ENCODE measurements around the gene DFFB.

DFFB gene

DNA sequence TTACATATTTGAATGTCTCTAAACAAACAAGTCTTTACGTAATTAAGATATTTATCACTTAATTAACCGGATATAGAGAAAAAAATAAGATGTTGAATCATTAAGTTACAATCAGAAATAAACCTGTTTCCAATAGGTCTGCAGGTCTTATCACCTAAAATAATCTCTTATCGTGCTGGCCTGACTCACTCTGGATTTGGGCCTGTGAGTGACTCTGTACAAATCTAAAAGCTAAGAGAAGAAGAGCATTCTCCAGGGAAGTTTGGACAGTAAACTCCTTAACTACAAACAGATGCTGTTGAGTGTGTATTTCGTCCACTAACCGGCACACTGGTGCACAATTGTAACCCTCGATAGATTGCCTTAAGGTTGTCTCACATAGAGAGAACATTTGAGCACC, 25.6 kb upstream of the DFFB start:
- no peak for DNase-seq (ENCODE audit: low read depth)

DNA sequence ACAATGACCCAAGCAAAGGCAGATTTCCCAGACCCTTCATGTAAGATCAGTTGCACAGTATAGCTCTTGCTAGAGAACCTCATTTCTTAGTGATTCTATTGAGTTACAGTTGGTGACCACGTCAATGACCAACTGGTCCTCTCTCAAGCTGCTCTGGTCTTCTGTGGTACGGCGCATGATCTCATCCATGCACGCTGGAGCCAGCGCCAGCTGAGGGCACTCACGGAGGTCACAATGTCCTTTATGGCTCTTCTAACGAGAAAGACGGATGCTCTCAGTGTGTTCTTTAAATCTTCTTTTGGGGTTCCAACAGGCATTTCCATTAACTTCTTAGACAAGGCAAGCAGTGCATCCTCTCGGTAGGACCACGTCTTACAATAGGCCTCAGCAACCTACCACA, 22.6 kb upstream of the DFFB start:
- no peak for DNase-seq (ENCODE audit: low read depth)

DNA sequence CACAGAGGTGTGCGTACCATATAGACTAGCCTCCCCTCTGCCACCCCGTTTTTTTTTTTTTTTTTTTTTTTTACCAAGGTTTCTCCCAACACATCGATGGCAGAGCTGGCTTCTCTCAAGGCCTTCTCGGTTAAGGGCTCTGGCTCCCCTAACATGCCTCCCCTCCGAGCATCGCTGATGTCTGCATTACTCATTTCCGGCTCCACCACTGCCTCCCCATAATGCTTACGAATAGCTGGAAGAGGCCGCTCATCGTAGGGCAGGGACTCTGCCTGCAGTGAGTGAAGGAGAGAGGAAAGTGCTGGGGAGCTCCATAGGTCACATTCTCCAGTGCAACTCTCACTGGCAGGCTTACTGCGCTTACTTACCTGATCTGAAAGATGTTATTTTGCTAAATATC, 20.9 kb upstream of the DFFB start:
- DNase-seq (ENCODE audit: low read depth): no peak

DNA sequence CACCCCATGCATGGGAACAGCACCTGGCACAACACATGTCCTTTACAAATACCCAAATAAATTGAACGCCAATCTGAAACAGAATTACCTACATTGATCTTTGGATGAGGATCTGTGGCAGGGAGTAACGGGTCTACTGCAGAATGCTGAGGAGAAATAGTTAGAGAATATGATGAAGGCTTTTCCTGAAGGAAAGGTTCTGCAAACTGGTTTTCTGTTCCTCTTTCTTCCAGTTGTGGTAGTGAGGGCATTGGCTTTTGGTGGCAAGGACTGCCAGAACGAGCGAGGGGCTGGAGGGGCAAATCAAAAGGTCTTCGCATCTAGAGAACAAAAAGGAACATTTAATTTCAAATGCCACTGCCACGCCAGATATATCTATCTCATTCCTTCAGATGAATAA, 20.1 kb upstream of the DFFB start:
- DNase-seq (ENCODE audit: low read depth): no peak

DNA sequence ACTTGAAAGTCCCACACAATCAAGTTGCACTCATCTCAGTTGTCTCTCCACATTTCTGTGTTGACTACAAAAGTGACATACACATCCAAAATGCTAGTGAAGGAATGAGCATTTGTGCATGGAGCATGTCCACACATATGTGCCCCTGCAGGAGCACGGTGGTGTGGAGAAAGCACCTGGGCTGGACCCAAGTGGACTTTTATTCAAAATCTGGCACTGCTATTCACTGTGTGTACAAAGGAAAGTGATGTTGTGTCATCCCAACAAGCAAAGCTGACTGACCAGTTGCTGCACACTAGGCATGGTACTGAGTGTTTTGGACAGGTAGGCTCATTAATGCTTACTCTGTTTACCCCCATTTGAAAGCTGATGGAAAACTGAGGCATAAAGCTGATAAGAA, 19.6 kb upstream of the DFFB start:
- no peak for DNase-seq (ENCODE audit: low read depth)

DNA sequence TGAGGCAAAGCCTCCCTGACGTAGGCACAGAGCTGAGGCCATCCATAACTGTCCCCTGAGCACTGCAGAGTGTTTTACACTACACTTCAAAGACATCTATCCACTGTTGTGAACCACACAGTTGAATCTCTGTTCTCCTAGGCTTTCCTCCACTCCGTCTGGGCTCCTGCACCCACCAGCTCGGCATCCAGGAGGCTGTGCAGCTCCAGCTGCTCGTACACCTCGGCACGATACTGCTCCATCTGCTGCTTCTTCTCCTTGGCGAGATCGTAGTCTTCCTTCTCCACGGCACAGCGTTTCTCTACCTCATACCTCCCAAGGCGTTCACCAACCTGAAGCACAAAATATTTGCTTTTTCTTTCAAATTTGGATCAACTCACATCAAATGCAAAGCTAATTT, 18.5 kb upstream of the DFFB start:
- no peak for DNase-seq (ENCODE audit: low read depth)

DNA sequence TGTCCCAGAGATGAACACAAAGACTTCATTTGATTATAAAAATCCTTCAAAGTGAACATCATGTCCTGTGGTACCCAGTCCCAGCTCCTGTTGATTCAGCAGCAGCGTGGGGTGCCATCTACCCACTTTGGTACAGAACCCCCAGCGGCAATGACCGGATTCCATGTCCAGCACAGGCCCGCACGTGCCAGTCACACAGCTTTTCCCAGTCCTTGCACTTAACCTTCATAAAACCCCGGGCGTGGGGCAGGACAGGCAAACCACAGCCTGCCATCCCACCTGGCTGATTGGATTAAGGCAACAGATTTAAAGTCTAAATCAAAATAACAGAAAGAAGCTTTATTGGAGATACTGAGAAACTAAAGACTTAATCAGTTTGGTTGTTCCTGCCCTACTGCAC, 15.8 kb upstream of the DFFB start:
- DNase-seq (ENCODE audit: low read depth): no peak

DNA sequence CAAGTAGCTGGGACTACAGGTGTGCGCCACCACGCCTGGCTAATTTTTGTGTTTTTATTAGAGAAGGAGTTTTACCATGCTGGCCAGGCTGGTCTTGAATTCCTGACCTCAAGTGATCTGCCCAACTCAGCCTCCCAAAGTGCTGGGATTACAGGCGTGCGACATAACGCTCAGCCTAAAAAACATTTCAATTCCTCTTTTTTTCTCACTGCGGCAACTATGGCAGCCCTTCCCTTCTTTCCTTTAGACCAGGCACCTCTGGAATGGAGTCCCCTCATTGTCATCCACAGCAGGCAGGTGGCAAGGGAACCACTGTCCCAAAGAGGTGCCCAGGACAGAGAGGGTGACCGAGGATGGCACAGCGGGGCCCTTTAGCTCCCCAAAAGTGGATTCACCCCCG, 14.4 kb upstream of the DFFB start:
- DNase-seq (ENCODE audit: low read depth): no peak

DNA sequence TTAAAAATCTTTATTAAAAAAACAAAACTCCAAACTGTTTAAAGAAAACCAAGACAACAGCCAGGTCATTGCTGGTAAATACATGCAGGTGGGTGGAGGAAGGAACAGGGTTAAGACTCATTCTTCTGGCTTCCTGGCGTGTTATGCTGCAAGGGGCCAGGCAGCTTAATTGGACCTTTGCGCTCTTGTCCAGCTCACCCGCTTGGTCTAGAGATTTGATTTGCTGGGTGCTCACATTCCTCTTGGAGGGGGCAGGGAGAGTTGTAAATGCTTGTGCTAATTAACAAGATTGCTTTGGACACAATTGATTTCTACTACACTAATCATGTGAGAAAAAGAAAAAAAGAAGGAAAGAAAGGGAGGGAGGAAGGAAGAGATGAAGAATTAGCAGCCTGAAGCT, 10.7 kb upstream of the DFFB start:
- DNase-seq (ENCODE audit: low read depth): no peak

DNA sequence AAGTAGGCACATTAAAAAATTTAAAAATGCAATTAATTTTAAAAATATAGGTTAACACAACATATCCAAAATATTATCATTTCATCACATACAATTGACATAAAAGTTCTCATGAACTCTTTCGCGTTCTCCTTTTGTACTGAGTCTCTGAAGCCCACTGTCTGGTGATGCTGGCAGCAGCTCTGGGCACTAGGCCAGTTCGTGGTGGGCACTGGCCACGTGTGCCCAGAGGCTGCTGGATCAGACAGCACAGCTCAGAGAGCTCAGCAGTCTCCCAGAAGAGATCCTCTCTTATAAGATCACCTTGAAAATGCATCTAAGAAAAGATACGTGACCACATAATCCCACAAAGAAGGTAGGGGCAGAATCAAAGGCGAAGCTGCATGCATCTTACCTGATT, 10.2 kb upstream of the DFFB start:
- DNase-seq (ENCODE audit: low read depth): no peak

DNA sequence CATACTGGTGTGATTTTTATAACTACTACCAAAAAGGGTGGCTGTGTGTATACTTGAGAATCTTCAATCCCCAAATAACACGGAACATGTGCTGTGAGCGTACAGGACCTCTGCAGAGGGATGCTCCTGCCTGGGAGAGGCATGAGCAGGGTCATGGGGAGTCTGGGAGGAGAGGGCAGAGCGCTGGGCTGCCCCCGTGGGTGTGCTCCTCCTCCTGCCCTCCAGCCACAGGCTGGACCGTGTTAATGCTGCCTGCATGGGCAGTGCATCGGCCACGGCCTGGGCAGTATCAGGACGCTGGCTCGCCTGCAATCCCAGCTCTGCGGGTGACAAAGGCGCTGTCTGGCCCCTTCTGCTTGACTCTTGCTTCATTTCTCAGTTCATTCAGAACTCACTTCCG, 6.4 kb upstream of the DFFB start:
- no peak for DNase-seq (ENCODE audit: low read depth)

DNA sequence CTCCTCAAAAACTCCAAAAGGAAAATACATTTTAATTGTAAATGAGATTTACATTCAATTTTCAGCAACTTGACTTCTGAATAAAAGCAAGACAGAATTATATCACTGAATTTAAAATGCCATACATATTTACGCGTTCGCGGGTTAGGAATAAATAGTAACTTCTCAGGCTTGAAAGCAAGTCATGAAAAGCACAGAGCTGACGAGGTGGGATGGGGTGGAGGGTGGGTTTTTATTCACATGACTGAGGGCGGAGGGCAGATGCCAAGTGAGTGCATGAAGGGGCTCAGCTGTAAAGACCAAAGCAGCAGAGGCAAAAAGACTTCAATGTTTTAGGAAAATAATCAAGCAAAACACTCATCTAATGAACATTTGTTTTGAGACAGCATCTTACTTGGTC, 6.0 kb upstream of the DFFB start:
- DNase-seq (ENCODE audit: low read depth): no peak

DNA sequence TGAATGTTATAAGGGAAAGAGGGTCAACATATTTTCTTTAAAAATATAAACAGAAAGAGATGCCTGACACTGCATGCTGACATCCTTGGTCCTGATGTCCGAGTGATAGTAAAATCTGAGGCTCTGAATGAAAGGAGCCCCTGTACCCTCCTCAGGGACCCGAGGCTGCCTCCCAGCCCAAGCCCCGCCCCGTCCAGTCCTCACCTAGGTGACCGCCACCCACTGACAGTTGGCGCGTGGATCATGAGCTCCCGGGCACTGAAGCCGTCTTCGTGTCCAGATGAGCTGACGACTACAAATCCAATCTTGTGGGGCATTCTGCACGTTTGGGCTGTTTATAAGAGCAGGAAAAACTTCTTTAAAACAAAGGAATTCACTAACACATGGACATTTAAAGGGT, 5.2 kb upstream of the DFFB start:
- DNase-seq (ENCODE audit: low read depth): no peak

DNA sequence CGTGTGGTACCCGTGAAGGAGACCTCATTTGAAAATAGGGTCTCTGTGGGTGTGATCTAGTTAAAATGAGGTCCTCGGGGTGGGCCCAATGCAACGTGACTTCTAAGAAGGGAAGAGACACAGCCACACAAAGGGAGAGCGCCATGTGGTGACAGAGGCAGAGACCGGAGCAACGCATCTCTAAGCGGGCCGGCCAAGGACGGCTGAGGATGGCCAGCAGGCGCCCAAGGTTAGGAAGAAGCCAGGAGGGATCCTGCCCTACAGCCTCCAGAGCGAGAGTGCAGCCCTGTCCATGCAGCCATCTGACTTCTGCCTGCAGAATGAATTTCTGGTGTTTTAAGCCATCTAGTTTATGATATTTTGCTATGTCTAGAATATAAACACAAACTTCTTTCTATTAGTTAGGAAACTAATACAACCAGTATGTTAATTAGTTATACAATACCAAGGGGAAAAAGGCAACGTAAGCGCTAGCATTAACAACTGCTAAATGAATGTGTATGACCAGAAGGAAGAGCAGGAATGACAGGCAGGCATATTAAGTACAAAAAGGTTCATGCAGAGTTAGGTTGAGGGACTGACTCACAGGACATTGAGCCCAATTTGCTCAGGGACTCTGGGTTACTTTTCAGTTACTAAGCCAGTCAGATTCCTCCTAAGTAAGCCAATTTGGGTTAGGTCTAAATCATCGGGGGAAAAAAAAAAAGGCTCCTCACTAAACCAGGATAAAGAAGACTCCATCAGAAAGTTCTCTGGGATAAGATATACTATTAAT, 4.4 kb upstream of the DFFB start:
- no peak for DNase-seq (ENCODE audit: low read depth)

DNA sequence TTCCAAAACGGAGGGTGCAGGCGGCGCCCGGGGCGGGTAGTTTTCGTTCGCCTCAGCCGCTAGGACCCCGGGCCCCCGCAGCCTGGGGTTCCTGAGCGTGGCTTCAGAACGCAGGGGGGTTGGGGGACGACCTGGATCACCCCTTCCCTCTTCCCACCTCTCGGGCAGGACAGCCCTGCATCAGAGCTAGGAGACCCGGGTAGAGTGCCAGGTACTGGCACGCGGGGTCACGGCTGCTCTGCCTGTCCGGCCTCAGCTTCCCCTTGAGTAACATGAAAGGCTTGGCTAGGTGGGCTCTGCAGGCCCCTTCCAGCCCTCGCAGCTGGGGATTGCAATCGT, 484 bp downstream of the DFFB start:
- no peak for DNase-seq (ENCODE audit: low read depth)

DNA sequence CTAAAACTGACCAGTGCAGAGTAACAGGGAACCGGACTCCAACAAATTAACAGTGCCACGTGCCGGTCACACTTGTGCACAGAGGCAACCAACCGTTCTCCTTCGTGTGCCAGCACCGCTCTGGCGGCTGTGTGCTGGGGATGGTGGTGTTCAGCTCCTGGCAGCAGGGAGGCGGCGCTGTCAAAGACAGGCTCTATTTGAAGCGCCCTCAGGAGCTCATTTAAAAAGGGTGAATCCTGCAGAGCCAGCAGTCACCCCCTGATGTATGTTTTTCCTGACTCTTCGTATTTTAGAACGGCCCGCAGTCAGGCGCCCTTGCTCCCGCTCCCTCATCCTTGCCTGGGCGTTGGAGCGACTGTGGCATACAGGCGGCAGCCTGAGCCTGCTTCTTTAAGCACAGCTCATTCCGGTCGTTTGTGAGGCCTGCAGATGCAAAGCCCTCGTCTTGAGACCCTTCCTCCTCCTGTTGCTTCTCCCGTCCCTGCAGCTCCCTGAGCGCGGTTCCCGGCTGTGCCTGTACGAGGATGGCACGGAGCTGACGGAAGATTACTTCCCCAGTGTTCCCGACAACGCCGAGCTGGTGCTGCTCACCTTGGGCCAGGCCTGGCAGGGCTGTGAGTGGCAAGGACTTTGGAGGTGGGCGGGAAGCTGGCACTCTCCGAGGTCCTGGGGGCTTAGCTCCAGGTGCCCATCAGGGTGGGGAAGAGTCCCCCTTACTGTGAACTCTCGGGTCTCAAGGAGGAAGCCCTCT, 1.1 kb downstream of the DFFB start:
- DNase-seq (ENCODE audit: low read depth): no peak

DNA sequence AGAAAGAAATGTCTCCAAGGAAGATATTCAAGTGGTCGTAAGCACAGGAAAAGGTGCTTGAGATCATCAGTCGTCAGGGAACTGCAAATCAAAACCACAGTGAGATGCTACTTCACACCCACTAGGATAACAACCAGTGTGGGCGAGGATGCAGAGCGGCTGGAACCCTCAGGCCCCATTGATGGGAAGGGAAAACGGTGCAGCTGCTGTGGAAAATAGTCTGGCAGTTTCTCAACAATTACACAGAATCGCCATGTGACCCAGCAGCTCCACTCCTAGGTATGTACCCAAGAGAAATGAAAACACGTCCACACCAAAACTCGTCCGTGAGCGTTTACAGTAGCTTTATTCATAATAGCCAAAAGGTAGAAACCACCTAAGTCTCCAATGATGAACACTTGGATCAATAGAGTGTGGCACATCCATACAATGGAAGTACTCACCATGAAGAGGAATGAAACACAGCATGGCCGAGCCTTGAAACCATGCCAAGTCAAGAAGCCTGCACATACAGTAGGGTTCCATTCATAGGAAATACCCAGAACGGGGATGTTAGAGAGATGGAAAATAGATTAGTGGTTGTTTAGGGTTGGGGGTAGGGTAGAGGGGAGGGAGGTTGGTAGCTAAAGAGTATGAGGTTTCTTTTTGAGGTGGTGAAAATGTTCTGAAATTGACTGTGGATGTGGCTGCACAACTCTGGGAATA, 6.1 kb downstream of the DFFB start:
- DNase-seq (ENCODE audit: low read depth): no peak

DNA sequence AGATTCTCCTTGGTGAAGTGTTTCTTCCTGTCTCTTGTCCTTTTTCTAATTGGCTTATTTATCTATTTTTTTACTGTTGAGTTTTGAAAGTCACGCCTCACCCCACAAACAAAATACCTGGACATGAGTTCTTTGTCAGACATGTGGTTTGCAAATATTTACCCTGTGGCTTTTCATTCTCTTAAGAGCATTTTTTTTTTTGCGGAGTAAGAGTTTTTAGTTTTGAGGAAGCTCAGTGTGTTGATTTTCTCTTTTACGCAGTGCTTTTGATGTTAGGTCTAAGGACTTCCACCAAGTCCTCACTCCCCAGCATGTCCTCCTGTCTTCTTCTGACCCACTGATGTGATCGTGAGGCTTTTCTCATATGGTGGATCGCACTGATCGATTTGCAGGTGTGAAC, 7.6 kb downstream of the DFFB start:
- DNase-seq (ENCODE audit: low read depth): no peak

DNA sequence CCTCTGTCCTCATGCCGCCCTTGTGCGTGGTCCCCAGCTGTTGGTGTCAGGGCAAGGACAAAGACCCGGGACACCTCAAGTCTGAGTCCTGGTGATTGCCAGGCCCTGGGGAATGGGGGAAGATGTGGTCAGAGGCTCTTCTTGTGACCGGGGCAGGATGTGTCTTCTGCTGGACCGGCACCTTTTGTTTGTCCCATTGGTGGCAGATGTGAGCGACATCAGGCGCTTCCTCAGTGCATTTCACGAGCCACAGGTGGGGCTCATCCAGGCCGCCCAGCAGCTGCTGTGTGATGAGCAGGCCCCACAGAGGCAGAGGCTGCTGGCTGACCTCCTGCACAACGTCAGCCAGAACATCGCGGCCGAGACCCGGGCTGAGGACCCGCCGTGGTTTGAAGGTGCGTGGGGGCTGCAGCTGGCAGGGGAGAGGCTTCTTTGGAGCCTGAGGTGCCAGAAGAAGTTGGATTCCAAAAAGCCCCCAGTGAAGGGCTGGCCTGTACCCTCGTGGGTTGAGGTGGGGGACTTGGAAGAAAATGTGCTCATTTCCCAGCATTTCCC, 8.4 kb downstream of the DFFB start:
- no peak for DNase-seq (ENCODE audit: low read depth)

DNA sequence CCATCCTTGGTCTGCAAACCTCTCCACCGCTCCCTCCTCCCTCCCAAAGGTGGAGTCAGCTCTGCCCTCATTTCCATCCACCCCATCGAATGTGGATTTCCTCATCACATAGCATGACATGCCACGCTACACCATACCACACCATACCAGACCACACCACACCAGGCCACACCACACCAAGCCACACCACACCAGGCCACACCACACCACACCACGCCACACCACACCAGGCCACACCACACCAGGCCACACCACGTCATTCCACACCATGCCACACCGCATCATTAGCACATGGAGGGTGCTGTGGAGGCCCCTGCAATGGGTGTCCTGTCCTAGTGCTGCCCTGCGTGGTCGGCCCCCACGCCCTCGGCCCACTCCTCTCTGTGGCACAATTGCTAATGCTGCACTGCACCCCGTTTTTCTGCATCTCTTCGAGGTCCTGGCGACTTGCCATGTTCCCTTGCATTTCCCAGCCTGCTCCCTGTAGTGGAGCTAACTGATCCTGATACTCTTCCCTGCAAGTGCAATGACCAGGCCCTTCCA, 11.3 kb downstream of the DFFB start:
- DNase-seq (ENCODE audit: low read depth): no peak

DNA sequence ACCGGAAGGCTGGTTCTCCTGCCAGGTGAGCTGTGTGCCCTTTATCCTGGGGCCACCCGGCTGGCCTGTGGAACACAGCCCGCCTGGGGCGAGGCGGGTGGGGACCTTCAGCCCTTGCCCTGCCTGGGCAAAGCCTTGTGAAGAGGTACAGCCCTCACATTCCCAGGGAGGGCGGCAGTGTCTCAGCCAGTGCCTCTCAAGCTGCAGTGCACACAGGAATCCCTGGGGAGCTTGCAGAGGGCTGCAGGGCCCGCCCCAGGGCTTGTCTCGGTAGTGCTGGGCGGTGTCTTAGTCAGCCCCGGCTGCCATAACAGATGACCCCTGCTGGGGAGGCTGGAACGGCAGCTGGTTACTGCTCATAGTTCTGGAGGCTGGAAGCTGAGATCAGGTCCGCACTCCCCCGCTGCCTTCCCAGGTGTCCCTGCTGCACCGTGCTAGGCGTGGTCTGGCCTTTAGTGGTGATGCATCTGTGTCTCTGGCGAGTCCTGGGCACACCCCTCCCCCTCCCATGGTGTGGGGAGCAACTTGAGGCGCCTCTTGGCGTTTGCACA, 12.6 kb downstream of the DFFB start:
- DNase-seq (ENCODE audit: low read depth): no peak

DNA sequence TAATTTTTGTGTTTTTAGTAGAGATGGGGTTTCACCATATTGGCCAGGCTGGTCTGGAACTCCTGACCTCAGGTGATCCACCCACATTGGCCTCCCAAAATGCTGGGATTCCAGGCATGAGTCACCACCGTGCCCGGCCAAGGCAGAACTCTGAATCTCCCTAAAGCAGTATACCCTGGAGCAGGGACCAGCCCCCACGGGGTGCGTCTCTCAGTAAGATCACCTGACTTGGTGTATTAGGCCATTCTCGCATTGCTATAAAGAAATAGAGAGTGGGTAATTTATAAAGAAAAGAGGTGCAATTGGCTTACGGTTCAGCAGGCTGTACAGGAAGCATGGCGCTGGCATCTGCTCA, 14.2 kb downstream of the DFFB start:
- no peak for DNase-seq (ENCODE audit: low read depth)

DNA sequence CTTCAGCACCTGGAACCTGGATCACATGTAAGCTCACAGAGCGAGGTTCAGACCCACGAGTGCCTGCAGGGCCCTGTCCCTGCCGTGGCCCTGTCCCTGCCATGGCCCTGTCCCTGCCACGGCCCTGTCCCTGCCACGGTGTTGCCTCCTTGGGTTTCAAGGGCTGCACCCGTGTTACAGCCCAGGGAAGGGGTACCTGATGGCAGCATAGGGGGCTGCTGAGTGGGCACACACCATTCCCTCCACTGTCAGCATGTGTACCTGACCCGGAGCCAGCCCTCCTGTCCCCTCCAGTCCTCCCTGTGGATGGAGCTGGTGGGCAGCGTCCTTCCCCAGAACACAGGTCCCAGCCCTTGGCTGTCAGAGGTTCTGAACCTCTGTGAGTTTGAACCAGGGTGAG, 15.3 kb downstream of the DFFB start:
- DNase-seq (ENCODE audit: low read depth): no peak

Data from stimulated activated CD8-positive, alpha-beta memory T cell treated with anti-CD3 and anti-CD28 coated beads, Interleukin-4, amount 100 ng/mL, for 24 hours (primary cell).